HG03565 (cell line): ENCODE measurements around the gene VAMP7.
"Not testable (repeated sequence)": the region's sequence is repeated elsewhere in the genome, so short reads cannot be mapped to it uniquely, and the experiment has no call there.

ENCODE experiments used
- ATAC-seq: cut with Tn5 transposase; IDR thresholded peaks from one replicate; pipeline ENCODE4 v1.9.1; 2021; ENCODE audit warnings: mild to moderate bottlenecking, moderate library complexity; ENCODE audit not compliant: unreplicated experiment

Gene VAMP7

DNA sequence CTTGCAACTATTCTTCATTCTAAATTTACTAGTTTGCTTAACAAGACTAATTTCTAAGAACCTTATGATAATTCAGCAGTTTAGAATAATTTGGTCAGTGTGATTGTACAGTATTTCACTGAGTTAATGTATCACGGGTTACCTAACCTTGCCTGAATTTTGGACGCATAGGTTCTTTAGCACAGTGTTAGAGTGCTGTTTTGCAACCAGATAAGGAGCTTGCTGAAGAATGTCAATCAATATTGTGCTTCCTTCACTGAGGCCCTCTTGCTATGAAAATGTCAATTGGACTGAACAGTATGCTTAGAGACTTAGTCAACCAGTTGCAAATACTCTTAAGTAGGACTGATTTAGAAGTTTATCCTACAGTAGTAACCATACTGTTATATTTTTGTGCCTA lies 19.6 kb downstream of the VAMP7 start:
- no peak for ATAC-seq

DNA sequence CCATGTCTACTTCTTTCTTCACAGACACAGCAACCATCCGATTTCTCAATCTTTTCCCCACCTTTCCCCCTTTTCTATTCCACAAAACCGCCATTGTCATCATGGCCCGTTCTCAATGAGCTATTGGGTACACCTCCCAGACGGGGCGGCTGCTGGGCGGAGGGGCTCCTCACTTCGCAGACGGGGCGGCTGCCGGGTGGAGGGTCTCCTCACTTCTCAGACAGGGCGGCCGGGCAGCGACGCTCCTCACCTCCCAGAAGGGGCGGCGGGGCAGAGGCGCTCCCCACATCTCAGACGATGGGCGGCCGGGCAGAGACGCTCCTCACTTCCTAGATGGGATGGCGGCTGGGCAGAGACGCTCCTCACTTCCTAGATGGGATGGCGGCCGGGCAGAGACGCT lies 26.5 kb downstream of the VAMP7 start:
- ATAC-seq, result not testable (repeated sequence)

DNA sequence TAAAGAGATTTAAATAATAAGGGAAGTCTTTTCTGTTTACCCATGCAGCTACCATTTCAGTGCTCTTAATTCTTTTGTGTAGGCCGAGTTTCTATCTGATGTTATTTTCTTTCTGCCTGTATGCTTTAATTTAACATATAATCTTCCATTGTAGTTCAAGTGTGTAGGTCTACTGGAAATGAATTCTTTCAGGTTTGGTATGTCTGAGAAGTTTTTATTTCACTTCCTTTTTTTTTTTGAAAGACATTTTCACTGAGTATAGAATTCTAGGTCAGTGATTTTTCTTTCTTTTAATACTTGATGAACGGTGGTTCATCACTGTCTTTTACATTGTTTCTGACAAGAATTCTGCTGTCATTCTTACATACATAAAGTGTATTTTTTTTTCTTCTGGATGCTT lies 42.1 kb downstream of the VAMP7 start:
- no peak for ATAC-seq

- ATAC-seq, result not testable (repeated sequence)
Measured at GRCh38 chrX:155930852-155931618, 49.9 kb downstream of the VAMP7 start.

GRCh38 chrX:155938132-155938531 lies 57.0 kb downstream of the VAMP7 start:
- ATAC-seq, result no peak

- ATAC-seq, result no peak
Measured at GRCh38 chrX:155949098-155949497, 68.0 kb downstream of the VAMP7 start.

GRCh38 chrX:155951237-155951789 lies 70.2 kb downstream of the VAMP7 start:
- no peak for ATAC-seq

- ATAC-seq, result no peak
Measured at GRCh38 chrX:155953055-155953454, 71.9 kb downstream of the VAMP7 start.

DNA sequence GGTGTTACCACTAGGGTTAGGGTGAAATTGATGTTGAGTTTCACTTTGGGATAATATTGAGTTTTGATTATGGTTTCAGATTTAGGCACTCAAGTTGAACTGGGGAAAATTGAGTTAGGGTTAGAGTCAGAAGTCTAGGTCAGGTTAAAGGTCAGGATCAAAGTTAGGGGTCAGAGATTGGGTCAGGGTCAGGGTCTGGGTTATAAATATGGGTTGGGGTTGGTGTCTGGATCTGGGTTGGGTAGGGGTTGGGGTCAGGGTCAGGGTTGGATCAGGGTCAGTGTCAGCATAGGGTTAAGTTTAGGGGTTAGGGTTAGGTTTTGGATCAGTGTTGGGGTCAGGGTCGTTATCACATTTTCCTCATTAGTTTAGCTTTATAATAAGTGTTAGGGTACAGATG lies 73.6 kb downstream of the VAMP7 start:
- no peak for ATAC-seq

GRCh38 chrX:155956099-155956498 lies 75.0 kb downstream of the VAMP7 start:
- no peak for ATAC-seq

GRCh38 chrX:155956649-155957048 lies 75.5 kb downstream of the VAMP7 start:
- no peak for ATAC-seq

DNA sequence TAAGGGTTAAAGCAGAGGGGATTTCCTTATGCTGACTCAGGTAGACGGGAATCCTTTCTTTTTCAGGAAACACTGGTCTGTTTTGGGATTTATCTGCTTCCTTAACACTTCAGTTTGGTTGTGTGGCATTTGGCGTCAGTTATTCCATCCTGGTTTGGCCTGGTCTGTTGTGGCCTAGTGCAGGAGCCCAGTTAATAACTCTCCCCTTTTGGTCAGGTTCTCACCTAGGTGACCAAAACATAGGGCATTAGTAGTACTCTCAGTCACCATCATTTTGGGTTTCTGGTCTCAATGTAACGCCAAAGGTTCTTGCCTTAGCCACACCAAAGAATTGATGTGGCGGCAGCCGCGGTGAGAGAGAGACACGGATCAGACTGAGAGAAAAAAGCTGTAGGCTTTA lies 76.7 kb downstream of the VAMP7 start:
- ATAC-seq, result no peak

- ATAC-seq, result no peak
Measured at GRCh38 chrX:155959018-155959587, 78.0 kb downstream of the VAMP7 start.

GRCh38 chrX:155962906-155963305 lies 81.8 kb downstream of the VAMP7 start:
- no peak for ATAC-seq

DNA sequence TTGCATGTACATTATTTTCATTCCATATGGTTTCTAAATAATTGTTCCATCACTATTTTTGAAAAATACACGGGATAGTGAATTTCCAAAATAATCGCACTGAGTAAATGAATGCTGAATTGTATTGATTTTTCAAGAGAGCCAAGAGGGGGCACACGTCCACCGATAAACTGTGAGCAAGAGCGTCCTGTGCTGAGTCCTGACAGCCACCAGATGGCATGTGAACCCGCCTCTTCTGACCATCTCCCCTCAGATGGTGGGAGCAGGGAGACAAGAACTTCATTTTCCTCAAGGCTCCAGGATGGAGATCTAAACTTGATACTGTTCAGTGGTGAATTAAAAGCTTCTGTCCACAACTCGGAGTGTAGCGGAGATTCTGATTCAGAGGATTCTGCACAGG lies 85.7 kb downstream of the VAMP7 start:
- ATAC-seq, result peak; percentile 45

DNA sequence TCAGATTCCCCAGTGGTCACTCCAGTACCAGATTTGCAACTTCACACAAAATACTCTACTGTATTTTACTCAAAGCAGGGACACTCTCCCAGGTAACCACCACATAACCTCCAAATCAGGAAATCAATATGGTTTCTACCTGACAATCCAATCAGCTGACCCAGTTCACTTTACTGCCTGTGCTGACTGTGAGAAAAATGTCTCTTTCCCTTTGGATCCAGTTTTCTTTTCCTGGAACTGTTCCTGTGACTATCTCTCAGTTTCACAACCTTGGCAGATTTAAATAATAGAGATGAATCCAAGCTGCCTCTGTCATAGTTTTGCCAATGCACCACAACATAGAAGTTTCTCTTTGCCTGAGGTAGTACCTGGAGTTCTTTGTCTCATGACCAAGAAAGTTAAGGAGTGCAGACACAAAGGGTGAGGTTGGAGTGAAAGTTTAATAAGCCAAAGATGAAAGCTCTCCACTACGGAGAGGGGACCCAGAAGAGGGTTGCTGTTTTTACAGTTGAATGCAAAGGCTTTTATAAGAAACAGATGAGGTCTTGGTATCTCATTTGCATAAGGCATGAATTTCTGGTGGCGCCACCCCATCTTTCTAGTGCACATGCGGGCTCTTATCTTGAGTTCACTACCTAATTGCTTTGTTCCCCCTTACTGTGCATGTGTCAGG lies 86.6 kb downstream of the VAMP7 start:
- no peak for ATAC-seq

DNA sequence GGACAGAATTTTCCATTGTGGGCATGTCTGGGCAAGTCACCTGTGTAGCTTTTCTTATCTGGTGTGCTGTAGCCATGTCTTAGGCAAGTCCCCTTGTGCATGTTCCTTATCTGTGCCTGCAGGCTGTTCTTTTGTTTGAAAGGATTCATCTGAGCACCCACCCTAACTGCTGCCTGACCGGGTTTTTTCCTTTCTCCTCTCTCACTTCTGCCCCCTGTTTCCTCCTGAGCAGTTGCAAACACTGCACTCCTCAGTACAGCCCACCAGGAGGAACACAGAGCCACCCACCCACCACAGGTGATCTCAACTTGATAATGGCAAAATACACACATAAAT lies 87.1 kb downstream of the VAMP7 start:
- ATAC-seq, result no peak

DNA sequence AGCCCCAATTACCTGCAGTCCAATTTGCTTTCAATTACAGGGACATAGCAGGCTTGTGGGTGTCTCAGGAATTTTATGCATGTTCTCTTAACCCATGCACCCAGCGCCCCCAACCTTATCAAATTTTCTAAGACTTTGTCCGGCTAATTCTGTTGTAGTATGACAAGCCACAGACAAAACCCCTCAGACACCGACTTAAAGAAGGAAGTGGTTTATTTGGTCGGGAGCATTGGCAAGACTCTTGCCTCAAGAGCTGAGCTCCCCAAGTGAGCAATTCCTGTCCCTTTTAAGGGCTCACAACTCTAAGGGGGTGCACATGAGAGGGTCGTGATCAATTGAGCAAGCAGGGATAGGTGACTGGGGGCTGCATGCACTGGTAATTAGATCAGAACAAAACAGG lies 87.6 kb downstream of the VAMP7 start:
- no peak for ATAC-seq

GRCh38 chrX:155971658-155972057 lies 90.5 kb downstream of the VAMP7 start:
- not testable (repeated sequence) for ATAC-seq

DNA sequence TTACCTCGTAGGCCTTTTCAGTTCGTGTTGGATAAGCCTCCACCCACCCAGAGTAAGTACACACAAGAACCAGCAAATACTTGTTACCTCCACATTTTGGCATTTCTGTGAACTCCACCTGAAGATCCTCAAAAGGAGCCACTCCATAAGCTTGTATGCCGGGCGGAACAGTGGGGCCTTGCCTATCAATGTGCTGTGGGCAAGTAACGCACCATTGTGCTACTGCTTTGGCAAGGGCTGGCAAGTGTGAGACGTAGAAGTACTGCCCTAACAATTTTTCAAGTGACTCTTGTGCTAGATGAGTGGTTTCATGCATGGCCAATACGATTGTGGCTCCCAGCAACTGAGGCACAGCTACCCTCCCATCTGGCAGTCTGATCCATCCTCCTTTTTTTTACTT lies 91.1 kb downstream of the VAMP7 start:
- not testable (repeated sequence) for ATAC-seq

GRCh38 chrX:155983326-155983725 lies 102.2 kb downstream of the VAMP7 start:
- no peak for ATAC-seq

DNA sequence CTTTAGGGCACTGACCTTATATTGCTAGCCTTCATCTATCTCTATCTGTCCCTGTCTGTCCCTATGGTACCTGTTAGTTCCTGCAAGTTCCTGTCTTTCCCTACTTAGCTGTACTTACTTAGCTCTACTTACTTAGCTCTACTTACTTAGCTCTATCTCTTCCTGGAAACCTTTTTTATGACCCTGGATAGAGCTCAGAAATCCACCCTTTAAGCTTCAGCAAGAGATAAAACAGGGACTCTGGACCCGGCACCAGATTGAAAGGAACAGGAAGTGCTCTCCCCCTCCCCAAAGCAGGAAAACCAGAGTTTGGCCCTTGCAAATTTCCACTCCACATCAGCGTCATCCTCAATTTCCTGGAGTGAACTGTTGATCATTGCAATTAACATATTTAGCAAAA lies 104.1 kb downstream of the VAMP7 start:
- ATAC-seq, result no peak
